Measurements from ENCODE around the gene STRN4. TPM values are rescaled to one million over a fixed set of nuclear protein-coding genes. Genes with fewer than 3 reads are reported as not detected.

STRN4 gene
- total and polyA plus RNA-seq, 9 of the 15 experiments (the other 6 are each of a cell fraction or from before 2014, with no cell fraction given) = 0.62 to 83.7 (median 36.9) TPM

DNA sequence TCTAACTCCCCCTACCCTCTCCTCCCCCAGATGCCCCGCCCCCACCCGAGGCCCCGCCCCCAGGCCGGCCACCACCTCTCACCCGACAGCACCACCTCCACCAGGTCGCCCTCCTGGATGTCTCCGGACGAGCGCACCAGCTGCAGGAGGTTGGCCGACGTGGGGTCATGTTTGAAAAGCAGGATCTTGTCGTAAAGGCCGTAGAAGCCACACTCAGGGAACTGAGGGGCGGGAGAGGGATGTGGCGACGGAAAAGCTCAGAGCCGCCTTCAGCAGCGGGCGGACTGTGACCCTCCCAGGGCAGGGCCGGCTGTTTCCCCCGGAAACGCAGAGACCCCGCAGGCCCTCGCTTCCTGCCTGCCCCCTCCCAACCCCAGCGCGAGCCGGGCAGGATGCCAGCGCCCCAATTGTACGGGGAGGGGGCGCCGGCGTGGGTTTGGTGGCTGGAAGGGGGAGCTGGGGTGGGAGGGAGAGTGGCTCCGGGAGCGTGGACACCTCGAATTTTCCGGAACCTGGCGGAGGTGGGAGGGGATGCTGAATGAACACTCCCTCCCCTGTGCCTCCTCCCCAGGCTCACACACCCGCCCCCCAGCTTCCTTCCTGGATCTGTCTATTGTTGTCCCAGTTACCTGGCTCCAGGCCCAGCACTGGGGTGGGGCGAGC is 32.3 kb downstream of the STRN4 start:
- FAIRE-seq = peak; percentile 52
- Histone ChIP-seq H3K4me1 (replicated peaks in 1 of 2; ENCODE audit: control insufficient read depth in 2 of 2, insufficient read depth in 2 of 2, low read length in 2 of 2) (peaks cover 22 to 54% of the 10 kb centered on the region in 2 experiments), H3K36me3 (ENCODE audit: control insufficient read depth, insufficient read depth, low read length) (peaks cover 25% of the 10 kb centered on the region; the same call in 1 of the 3 replicates), H3K4me3 (peak overlapping the region; percentile 70), H4K20me1 (replicated peaks; ENCODE audit: control insufficient read depth, insufficient read depth, low read length) (peaks cover 4% of the 10 kb centered on the region; the same call in 1 of the 2 replicates), H3K4me2 (ENCODE audit: insufficient read depth, low read length) (peak overlapping the region; percentile 94), H3K79me2 (ENCODE audit: control insufficient read depth, insufficient read depth, low read length) (peaks cover 27% of the 10 kb centered on the region), H2AFZ (ENCODE audit: low read depth, low read length) (peak overlapping the region; percentile 82), H3K27ac (ENCODE audit: extremely low read depth, low read depth, low read length) (peak overlapping the region; percentile 89), H3K9me3 (replicated peaks; ENCODE audit: control insufficient read depth, insufficient read depth, low read depth, low read length) (no peaks in the 10 kb centered on the region), H3K9me1 (ENCODE audit: control insufficient read depth, insufficient read depth, low read length) (no peaks in the 10 kb centered on the region), H3K9ac (ENCODE audit: insufficient read depth in 1 of 2, low read depth in 2 of 2, low read length in 2 of 2) (peak overlapping the region; percentile 85 to 86), H3K27me3 (ENCODE audit: control insufficient read depth in 2 of 2, insufficient read depth in 2 of 2, low read length in 2 of 2) (no peaks in the 10 kb centered on the region)
- ATAC-seq = peak; percentile 74
- POLR2A ChIA-PET = interaction anchor here (0.5 to 2.3 kb wide), 10 partner anchors 10 to 922 kb away, joined by 3 to 10 read pairs (median 4); partner anchors contain the start of genes CALM3, DMWD and SLC1A5
- no TSS peak for BruUV-seq (replicated peaks)
- DNase-seq (ENCODE audit: extremely low read depth in 1 of 4, low spot score in 3 of 4) = peak; percentile 90 to 94 (median 92)
- WGBS (ENCODE audit: insufficient coverage, low coverage, missing lambda C conversion rate) = 3% methylated on average over 28 of the region's 39 CpGs
- CTCF ChIA-PET (ENCODE audit: low intra/inter-chr PET ratio) = no interaction called here
- in situ Hi-C loops (cut with MboI) (no loop called here), intact Hi-C loops (cut with micrococcal nuclease) (no loop called here)
- TF ChIP-seq ZNF431 (CRISPR knock-in tag; IDR thresholded peaks at IDR 0.05) (no peak), BMI1 (IDR thresholded peaks at IDR 0.05; ENCODE audit: low read length) (no peak), ZKSCAN3 (CRISPR knock-in tag; IDR thresholded peaks at IDR 0.05) (no peak), SP1 (CRISPR knock-in tag; IDR thresholded peaks at IDR 0.05) (no peak), SREBF1 (IDR thresholded peaks at IDR 0.05; ENCODE audit: borderline replicate concordance, low read depth, low read length) (no peak), GABPB1 (CRISPR knock-in tag; IDR thresholded peaks at IDR 0.05) (no peak), RHOXF2B (CRISPR knock-in tag; conservative IDR thresholded peaks at IDR 0.05) (no peak), POLR2AphosphoS5 (IDR thresholded peaks at IDR 0.05; ENCODE audit: control insufficient read depth, insufficient read depth, low read depth, low read length) (0 out of 2 replicates have a peak, but pooled peaks have one; percentile 20), ZNF3 (CRISPR knock-in tag; IDR thresholded peaks at IDR 0.05) (no peak), ETV5 (CRISPR knock-in tag; IDR thresholded peaks at IDR 0.05; ENCODE audit: low read depth) (no peak), ZNF639 (CRISPR knock-in tag; conservative IDR thresholded peaks at IDR 0.05 in 1 of 2, IDR thresholded peaks at IDR 0.05 in 1 of 2) (no peak), ZBTB7A (IDR thresholded peaks at IDR 0.05; ENCODE audit: borderline replicate concordance, control insufficient read depth, low read depth, low read length) (0 out of 2 replicates have a peak, but pooled peaks have one; percentile 60), BCOR (IDR thresholded peaks at IDR 0.05) (peak; percentile 82), PCBP1 (IDR thresholded peaks at IDR 0.05; ENCODE audit: low read depth, low read length, poor library complexity, severe bottlenecking) (peak; percentile 62), FOXK1 (CRISPR knock-in tag; IDR thresholded peaks at IDR 0.05; ENCODE audit: borderline replicate concordance) (no peak), BHLHE40 (IDR thresholded peaks at IDR 0.05; ENCODE audit: low read length) (peak; percentile 36; the same call in 1 of the 2 replicates), TAF7 (tag; IDR thresholded peaks at IDR 0.05) (no peak), TCF3 (CRISPR knock-in tag; IDR thresholded peaks at IDR 0.05) (no peak)
- TF ChIP-seq, protein P1, sequence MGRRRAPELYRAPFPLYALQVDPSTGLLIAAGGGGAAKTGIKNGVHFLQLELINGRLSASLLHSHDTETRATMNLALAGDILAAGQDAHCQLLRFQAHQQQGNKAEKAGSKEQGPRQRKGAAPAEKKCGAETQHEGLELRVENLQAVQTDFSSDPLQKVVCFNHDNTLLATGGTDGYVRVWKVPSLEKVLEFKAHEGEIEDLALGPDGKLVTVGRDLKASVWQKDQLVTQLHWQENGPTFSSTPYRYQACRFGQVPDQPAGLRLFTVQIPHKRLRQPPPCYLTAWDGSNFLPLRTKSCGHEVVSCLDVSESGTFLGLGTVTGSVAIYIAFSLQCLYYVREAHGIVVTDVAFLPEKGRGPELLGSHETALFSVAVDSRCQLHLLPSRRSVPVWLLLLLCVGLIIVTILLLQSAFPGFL (CRISPR knock-in tag; IDR thresholded peaks at IDR 0.05) = no peak
- TF ChIP-seq, protein P2, sequence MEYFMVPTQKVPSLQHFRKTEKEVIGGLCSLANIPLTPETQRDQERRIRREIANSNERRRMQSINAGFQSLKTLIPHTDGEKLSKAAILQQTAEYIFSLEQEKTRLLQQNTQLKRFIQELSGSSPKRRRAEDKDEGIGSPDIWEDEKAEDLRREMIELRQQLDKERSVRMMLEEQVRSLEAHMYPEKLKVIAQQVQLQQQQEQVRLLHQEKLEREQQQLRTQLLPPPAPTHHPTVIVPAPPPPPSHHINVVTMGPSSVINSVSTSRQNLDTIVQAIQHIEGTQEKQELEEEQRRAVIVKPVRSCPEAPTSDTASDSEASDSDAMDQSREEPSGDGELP (CRISPR knock-in tag; IDR thresholded peaks at IDR 0.05; ENCODE audit: borderline replicate concordance) = peak; percentile 90
